B cell (primary cell): ENCODE measurements around the gene ADRA2A. TPM values are rescaled to one million over a fixed set of nuclear protein-coding genes. Genes with fewer than 3 reads are reported as not detected.

Experiments used
- ATAC-seq: fragments of 200-7000 bp; cut with Tn5 transposase; one replicate; pipeline ENCODE4 v1.10.0; 2021; ENCODE audit warnings: low read depth, mild to moderate bottlenecking, moderate number of reproducible peaks, moderate library complexity
- CTCF ChIA-PET: fragments of 350-600 bp; sonication (Branson Sonifier 250); formaldehyde crosslinking; loops from one replicate; lab custom pipeline; 2021; ENCODE audit warnings: antibody characterized with exemption, inconsistent platforms; lab: Charles Lee
- POLR2A ChIA-PET: fragments of 350-600 bp; sonication (Branson Sonifier 250); formaldehyde crosslinking; loops from one replicate; lab custom pipeline; 2021; ENCODE audit warnings: antibody characterized with exemption; lab: Charles Lee
- DNase-seq: peaks from one replicate; pipeline ENCODE4 v3.0.0; 2013
- H2AFZ ChIP-seq: 2 replicates; pipeline ENCODE4 v1.6.1; 2012; ENCODE audit warnings: mild to moderate bottlenecking, low read depth, low read length; ENCODE audit not compliant: insufficient read depth, poor library complexity, severe bottlenecking
- H3K27ac ChIP-seq, 2 donors: 1 replicate in 1 of 2; 2 replicates in 1 of 2; pipeline ENCODE4 v1.5.1; 2012 to 2013; ENCODE audit warnings: low read length in 2 of 2, mild to moderate bottlenecking in 2 of 2, moderate library complexity in 1 of 2
- H3K27me3 ChIP-seq, 4 experiments: fragments of 200-600 bp in 1 of 4; sonication (generic) in 1 of 4; replicated peaks in 1 of 4; 1 replicate in 2 of 4; 2 replicates in 2 of 4; pipeline versions ENCODE4 v1.6.1 to v1.7.0; 2013 to 2016; ENCODE audit warnings: low read length in 3 of 4, mild to moderate bottlenecking in 2 of 4, mixed read lengths in 1 of 4, moderate library complexity in 1 of 4; ENCODE audit not compliant: insufficient read depth in 4 of 4, control insufficient read depth in 3 of 4; ENCODE audit errors: control extremely low read depth in 1 of 4
- H3K36me3 ChIP-seq, 2 experiments: replicated peaks in 1 of 2; 1 replicate in 1 of 2; 2 replicates in 1 of 2; pipeline versions ENCODE4 v1.6.1 to v1.7.1; 2013; ENCODE audit warnings: low read length in 1 of 2; ENCODE audit not compliant: insufficient read depth in 2 of 2, control insufficient read depth in 1 of 2; ENCODE audit errors: control extremely low read depth in 1 of 2, extremely low read depth in 1 of 2
- H3K4me1 ChIP-seq, 2 donors: fragments of 200-600 bp in 1 of 2; sonication (generic) in 1 of 2; 1 replicate in 1 of 2; 2 replicates in 1 of 2; pipeline versions ENCODE4 v1.5.1 to v1.6.1; 2013 to 2017; ENCODE audit warnings: low read length in 2 of 2; ENCODE audit not compliant: control insufficient read depth in 2 of 2, insufficient read depth in 2 of 2
- H3K4me2 ChIP-seq: replicated peaks from 2 replicates; pipeline ENCODE3; 2012; ENCODE audit warnings: mild to moderate bottlenecking, low read depth, low read length; ENCODE audit not compliant: poor library complexity, severe bottlenecking
- H3K4me3 ChIP-seq, 5 experiments: fragments of 200-600 bp in 1 of 5; sonication (generic) in 1 of 5; 1 replicate in 3 of 5; 2 replicates in 2 of 5; pipeline versions ENCODE4 v1.5.1 to v1.7.0; 2011 to 2016; ENCODE audit warnings: low read length in 4 of 5, mild to moderate bottlenecking in 4 of 5, low read depth in 2 of 5, control low read depth in 1 of 5, moderate library complexity in 1 of 5; ENCODE audit not compliant: insufficient read depth in 1 of 5; ENCODE audit errors: control extremely low read depth in 1 of 5, extremely low read depth in 1 of 5
- H3K79me2 ChIP-seq: fragments of 200-600 bp; sonication (generic); one replicate; pipeline ENCODE4 v1.6.0; 2016; ENCODE audit warnings: low read length; ENCODE audit not compliant: control insufficient read depth, insufficient read depth
- H3K9ac ChIP-seq: fragments of 200-600 bp; sonication (generic); 2 replicates; pipeline ENCODE4 v1.6.1; 2017; ENCODE audit warnings: mild to moderate bottlenecking, low read length, moderate library complexity
- H3K9me3 ChIP-seq, 3 donors: one replicate each; pipeline versions ENCODE4 v1.6.1 to v1.7.1; 2013; ENCODE audit warnings: low read length in 2 of 3; ENCODE audit not compliant: control insufficient read depth in 2 of 3, insufficient read depth in 1 of 3; ENCODE audit errors: control extremely low read depth in 1 of 3
- H4K20me1 ChIP-seq: 2 replicates; pipeline ENCODE4 v1.6.0; 2012; ENCODE audit warnings: mild to moderate bottlenecking, low read length; ENCODE audit not compliant: insufficient read depth, control insufficient read depth, poor library complexity, severe bottlenecking
- H3K27ac Mint-ChIP-seq: one replicate; pipeline ENCODE4 v1.8.0; 2021; ENCODE audit warnings: mixed read lengths
- H3K27me3 Mint-ChIP-seq: one replicate; pipeline ENCODE4 v1.8.0; 2021; ENCODE audit warnings: mixed read lengths
- H3K4me1 Mint-ChIP-seq: one replicate; pipeline ENCODE4 v1.8.0; 2021; ENCODE audit warnings: mixed read lengths
- H3K4me3 Mint-ChIP-seq: one replicate; pipeline ENCODE4 v1.8.0; 2021; ENCODE audit warnings: mixed read lengths
- H3K9me3 Mint-ChIP-seq: one replicate; pipeline ENCODE4 v1.8.0; 2022; ENCODE audit warnings: mixed read lengths; ENCODE audit not compliant: insufficient read depth
- EZH2 ChIP-seq: IDR thresholded peaks from 2 replicates; pipeline ENCODE4 v1.6.1; 2012; ENCODE audit warnings: borderline replicate concordance, low read depth, mild to moderate bottlenecking, moderate library complexity, low read length; ENCODE audit not compliant: insufficient read depth, poor library complexity, severe bottlenecking
- WGBS: methylation state at CpG from one replicate; pipeline ENCODE4 v1.1.5; 2013; ENCODE audit warnings: missing lambda C conversion rate; ENCODE audit not compliant: insufficient coverage; 5-methylcytosine and 5-hydroxymethylcytosine counted together
- intact Hi-C: fragments of 100-400 bp; cut with micrococcal nuclease; formaldehyde crosslinking; loops from one replicate; pipeline ENCODE4 v1.10.0; 2022
- polyA plus RNA-seq: library from polyadenylated mRNA; depleted of rRNA; stranded (reverse); fragments of >200 nt; gene quantifications from 2 replicates; pipeline ENCODE4 v1.2.3, GENCODE V29; 2012
- total RNA-seq, 2 donors: library from RNA; stranded (reverse); fragments of 120-200 nt in 1 of 2; gene quantifications; 1 replicate in 1 of 2; 2 replicates in 1 of 2; pipeline versions ENCODE4 v1.2.3 to v1.2.4, GENCODE V29; 2013 to 2022
- TF ChIP-seq, protein P1 (sequence below): fragments of 200-600 bp; IDR thresholded peaks from one replicate; pipeline ENCODE4 v1.8.0; 2022; ENCODE audit warnings: antibody characterized with exemption, mild to moderate bottlenecking

ADRA2A gene
- total and polyA plus RNA-seq, 2 donors (not counting 1 experiment from before 2014, with no cell fraction given): 0.01 TPM; not detected in 1

DNA sequence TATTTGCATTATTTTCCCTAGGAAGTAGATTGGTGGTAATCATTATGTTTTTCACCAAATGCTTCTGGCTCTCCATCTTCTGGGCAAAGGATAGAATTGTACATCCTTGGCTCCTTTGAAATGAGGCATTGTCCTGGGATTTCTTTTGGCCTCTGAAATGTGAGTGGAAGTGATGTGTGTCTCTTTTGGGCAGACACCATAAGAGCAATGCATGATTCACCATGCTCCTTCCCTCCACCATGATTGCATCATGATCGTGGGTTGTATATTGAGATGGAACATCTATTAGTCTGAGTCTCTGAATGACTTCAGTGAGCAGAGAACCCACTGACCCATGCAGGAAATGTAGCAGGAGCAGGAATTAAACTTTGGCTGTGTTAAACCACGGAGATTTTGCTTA, 49.2 kb downstream of the ADRA2A start:
- CTCF ChIA-PET: no interaction called here
- WGBS: no CpG with 5 or more reads among the region's 2 CpGs
- Histone ChIP-seq H4K20me1 (no peaks in the 10 kb centered on the region), H3K27me3 (peaks cover 0 to 16% (median 0%) of the 10 kb centered on the region in 4 experiments), H3K36me3 (no peaks in the 10 kb centered on the region), H3K27ac (no peak overlapping the region), H3K4me1 (no peaks in the 10 kb centered on the region), H2AFZ (no peak overlapping the region), H3K4me2 (no peak overlapping the region), H3K9me3 (no peaks in the 10 kb centered on the region), H3K9ac (no peak overlapping the region), H3K79me2 (no peaks in the 10 kb centered on the region), H3K4me3 (no peak overlapping the region)
- Mint-ChIP-seq H3K9me3 (no peaks in the 10 kb centered on the region), H3K4me3 (no peak overlapping the region), H3K27me3 (peaks cover 45% of the 10 kb centered on the region), H3K4me1 (no peaks in the 10 kb centered on the region), H3K27ac (no peak overlapping the region)
- ATAC-seq (no peak), DNase-seq (no peak)
- TF ChIP-seq, protein P1, sequence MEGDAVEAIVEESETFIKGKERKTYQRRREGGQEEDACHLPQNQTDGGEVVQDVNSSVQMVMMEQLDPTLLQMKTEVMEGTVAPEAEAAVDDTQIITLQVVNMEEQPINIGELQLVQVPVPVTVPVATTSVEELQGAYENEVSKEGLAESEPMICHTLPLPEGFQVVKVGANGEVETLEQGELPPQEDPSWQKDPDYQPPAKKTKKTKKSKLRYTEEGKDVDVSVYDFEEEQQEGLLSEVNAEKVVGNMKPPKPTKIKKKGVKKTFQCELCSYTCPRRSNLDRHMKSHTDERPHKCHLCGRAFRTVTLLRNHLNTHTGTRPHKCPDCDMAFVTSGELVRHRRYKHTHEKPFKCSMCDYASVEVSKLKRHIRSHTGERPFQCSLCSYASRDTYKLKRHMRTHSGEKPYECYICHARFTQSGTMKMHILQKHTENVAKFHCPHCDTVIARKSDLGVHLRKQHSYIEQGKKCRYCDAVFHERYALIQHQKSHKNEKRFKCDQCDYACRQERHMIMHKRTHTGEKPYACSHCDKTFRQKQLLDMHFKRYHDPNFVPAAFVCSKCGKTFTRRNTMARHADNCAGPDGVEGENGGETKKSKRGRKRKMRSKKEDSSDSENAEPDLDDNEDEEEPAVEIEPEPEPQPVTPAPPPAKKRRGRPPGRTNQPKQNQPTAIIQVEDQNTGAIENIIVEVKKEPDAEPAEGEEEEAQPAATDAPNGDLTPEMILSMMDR: no peak
- TF ChIP-seq EZH2: no peak
- POLR2A ChIA-PET: no interaction called here
- intact Hi-C loops: no loop called here

DNA sequence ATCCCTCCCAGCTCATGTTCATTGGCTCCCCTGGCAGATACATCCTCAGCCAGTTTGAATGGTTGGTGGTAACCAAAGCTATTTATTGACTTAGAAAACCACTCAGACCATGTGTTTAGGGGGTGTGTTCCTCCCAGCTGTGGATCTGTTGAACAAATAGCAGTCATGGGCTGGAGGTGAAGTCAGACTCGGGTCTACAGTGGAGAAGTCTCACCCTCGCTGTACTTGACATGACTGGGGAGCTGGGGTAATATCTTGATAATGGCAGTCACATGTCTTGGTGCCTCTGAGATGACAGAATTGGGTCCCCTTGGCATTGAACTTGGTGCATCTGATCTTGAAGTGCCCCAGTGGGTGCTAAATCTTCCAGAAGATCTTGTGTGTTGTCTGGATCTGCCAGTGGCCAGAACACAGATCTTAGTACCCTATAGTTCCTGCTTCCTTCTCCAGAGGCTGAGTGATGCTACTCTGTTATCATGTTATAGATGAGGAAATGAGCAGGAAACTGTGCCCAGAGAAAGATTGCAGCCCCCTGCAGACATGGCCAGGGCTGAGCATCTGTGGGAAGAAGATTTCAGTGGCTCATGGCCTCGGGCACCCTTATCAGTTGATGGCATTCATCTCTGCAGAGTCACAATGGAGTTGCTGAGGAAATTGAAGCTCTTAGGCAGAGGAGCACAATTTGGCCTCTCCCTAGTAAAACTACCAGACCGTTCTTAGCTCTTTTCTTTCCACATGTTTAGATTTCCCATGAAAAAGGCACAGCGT, 50.4 kb downstream of the ADRA2A start:
- Histone ChIP-seq H2AFZ (no peak overlapping the region), H3K4me3 (no peak overlapping the region), H3K27ac (no peak overlapping the region), H3K27me3 (peaks cover 0 to 15% (median 0%) of the 10 kb centered on the region in 4 experiments), H3K9me3 (no peaks in the 10 kb centered on the region), H3K9ac (no peak overlapping the region), H3K79me2 (no peaks in the 10 kb centered on the region), H4K20me1 (no peaks in the 10 kb centered on the region), H3K4me1 (no peaks in the 10 kb centered on the region), H3K4me2 (no peak overlapping the region), H3K36me3 (no peaks in the 10 kb centered on the region)
- ChIA-PET POLR2A (no interaction called here), CTCF (no interaction called here)
- Mint-ChIP-seq H3K9me3 (no peaks in the 10 kb centered on the region), H3K27me3 (peaks cover 35% of the 10 kb centered on the region), H3K27ac (no peak overlapping the region), H3K4me3 (no peak overlapping the region), H3K4me1 (no peaks in the 10 kb centered on the region)
- ATAC-seq (no peak), DNase-seq (no peak)
- 42% methylated on average over 3 of the region's 5 CpGs for WGBS
- intact Hi-C loops: no loop called here
- TF ChIP-seq EZH2: no peak
